Measurements from ENCODE around the gene GOLGA6A. TPM values are rescaled to one million over a fixed set of nuclear protein-coding genes. Genes with fewer than 3 reads are reported as not detected.

Gene GOLGA6A
- total and polyA plus RNA-seq, 9 of the 15 experiments (the other 6 are each of a cell fraction or from before 2014, with no cell fraction given): not detected

- FAIRE-seq (no peak), DNase-seq (ENCODE audit: extremely low read depth in 1 of 4, low spot score in 3 of 4) (no peak), ATAC-seq (no peak)
- H3K27ac ChIP-seq (ENCODE audit: extremely low read depth, low read depth, low read length): no peak overlapping the region; the same call in 2 of the 3 replicates
- H3K4me2 ChIP-seq (ENCODE audit: insufficient read depth, low read length): no peak overlapping the region
- ChIA-PET POLR2A (no interaction called here), CTCF (ENCODE audit: low intra/inter-chr PET ratio) (no interaction called here)
- no peaks in the 10 kb centered on the region for H3K9me3 ChIP-seq (replicated peaks; ENCODE audit: control insufficient read depth, insufficient read depth, low read depth, low read length)
- H3K79me2 ChIP-seq (ENCODE audit: control insufficient read depth, insufficient read depth, low read length): no peaks in the 10 kb centered on the region
- peaks cover 4% of the 10 kb centered on the region for H4K20me1 ChIP-seq (replicated peaks; ENCODE audit: control insufficient read depth, insufficient read depth, low read length)
- H3K36me3 ChIP-seq (ENCODE audit: control insufficient read depth, insufficient read depth, low read length): peaks cover 63% of the 10 kb centered on the region; the same call in 2 of the 3 replicates
- TF ChIP-seq SPI1 (IDR thresholded peaks at IDR 0.05; ENCODE audit: borderline replicate concordance, low read depth, low read length): peak; percentile 87
- TF ChIP-seq SRSF1 (IDR thresholded peaks at IDR 0.05; ENCODE audit: low read depth, low read length): no peak
- TF ChIP-seq ZNF766 (CRISPR knock-in tag; conservative IDR thresholded peaks at IDR 0.05): peak; percentile 41; the same call in 1 of the 2 replicates
- peak; percentile 26; the same call in 1 of the 2 replicates for TF ChIP-seq POLR2G (IDR thresholded peaks at IDR 0.05; ENCODE audit: low read depth, low read length)
- no peak for TF ChIP-seq SRF (CRISPR knock-in tag; IDR thresholded peaks at IDR 0.05)
- no peak for TF ChIP-seq TAL1 (IDR thresholded peaks at IDR 0.05)
- no peak for TF ChIP-seq HMGXB4 (CRISPR knock-in tag; IDR thresholded peaks at IDR 0.05)
- in situ Hi-C loops (cut with MboI): no loop called here
- no peak overlapping the region for H3K4me3 ChIP-seq
- intact Hi-C loops (cut with micrococcal nuclease): no loop called here
- peaks cover 3% of the 10 kb centered on the region for H3K9me1 ChIP-seq (ENCODE audit: control insufficient read depth, insufficient read depth, low read length)
- peak overlapping the region in 1 of 2 experiments; percentile 71; a peak in 2 of 4 replicates for H3K9ac ChIP-seq (ENCODE audit: insufficient read depth in 1 of 2, low read depth in 2 of 2, low read length in 2 of 2)
- H3K4me1 ChIP-seq (replicated peaks in 1 of 2; ENCODE audit: control insufficient read depth in 2 of 2, insufficient read depth in 2 of 2, low read length in 2 of 2): peaks cover 4 to 10% of the 10 kb centered on the region in 2 experiments; a peak in 1 of 5 replicates
- 81% methylated on average over 16 of the region's 16 CpGs for WGBS (ENCODE audit: insufficient coverage, low coverage, missing lambda C conversion rate)
- no peaks in the 10 kb centered on the region for H3K27me3 ChIP-seq (ENCODE audit: control insufficient read depth in 2 of 2, insufficient read depth in 2 of 2, low read length in 2 of 2)
- no TSS peak for BruUV-seq (replicated peaks)
- no peak overlapping the region for H2AFZ ChIP-seq (ENCODE audit: low read depth, low read length)
Measured at GRCh38 chr15:74032606-74033561, 49.5 kb downstream of the GOLGA6A start.

All from K562 (cell line).